GM19397 (cell line): ENCODE data around the gene MIER2.
"Not testable (repeated sequence)": the region's sequence is repeated elsewhere in the genome, so short reads cannot be mapped to it uniquely, and the experiment has no call there.

Experiments used
- ATAC-seq: cut with Tn5 transposase; IDR thresholded peaks from one replicate; pipeline ENCODE4 v1.9.1; 2021; ENCODE audit warnings: mild to moderate bottlenecking, moderate library complexity; ENCODE audit not compliant: unreplicated experiment

Gene MIER2, protein sequence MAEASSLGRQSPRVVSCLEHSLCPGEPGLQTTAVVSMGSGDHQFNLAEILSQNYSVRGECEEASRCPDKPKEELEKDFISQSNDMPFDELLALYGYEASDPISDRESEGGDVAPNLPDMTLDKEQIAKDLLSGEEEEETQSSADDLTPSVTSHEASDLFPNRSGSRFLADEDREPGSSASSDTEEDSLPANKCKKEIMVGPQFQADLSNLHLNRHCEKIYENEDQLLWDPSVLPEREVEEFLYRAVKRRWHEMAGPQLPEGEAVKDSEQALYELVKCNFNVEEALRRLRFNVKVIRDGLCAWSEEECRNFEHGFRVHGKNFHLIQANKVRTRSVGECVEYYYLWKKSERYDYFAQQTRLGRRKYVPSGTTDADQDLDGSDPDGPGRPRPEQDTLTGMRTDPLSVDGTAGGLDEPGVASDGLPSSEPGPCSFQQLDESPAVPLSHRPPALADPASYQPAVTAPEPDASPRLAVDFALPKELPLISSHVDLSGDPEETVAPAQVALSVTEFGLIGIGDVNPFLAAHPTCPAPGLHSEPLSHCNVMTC

DNA sequence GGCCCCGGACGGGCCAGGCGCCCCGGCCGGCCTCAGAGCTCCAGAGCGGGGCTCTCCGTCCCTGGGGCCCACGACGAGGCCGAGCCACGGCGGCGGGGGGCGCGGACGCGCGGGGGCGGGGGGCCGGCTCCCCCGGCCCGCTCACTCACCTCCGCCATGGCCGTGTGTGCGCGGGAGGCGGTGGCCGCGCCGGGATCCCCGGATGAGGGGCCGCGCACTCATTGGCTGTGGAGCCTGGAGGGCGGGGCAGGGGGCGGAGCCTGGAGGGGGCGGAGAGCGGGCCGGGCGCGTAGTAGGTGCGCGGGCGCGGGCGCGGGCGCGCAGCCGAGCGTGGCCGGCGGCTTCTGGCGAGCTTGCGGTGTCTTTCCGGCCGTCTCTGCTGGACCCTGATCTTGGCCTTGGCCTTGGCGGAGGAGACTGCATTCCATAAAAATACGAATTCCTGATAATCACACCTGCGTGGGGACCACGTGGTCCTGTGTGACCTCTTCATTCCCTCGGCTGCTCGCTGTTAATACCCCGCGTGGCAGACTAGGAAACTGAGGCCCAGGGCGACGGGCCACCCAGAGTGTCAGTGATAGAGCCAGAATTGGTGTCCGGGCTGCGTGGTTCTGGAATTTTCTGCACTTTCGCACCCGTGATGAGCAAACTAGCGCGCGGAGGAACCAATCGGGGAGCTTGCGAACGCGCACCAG lies at the start of gene MIER2:
Gene MIER2 (minus strand): TSS at position 172 of the 695 bp plus-strand sequence. CDS start 14 bp downstream, at position 158.
- ATAC-seq, result peak; percentile 77

DNA sequence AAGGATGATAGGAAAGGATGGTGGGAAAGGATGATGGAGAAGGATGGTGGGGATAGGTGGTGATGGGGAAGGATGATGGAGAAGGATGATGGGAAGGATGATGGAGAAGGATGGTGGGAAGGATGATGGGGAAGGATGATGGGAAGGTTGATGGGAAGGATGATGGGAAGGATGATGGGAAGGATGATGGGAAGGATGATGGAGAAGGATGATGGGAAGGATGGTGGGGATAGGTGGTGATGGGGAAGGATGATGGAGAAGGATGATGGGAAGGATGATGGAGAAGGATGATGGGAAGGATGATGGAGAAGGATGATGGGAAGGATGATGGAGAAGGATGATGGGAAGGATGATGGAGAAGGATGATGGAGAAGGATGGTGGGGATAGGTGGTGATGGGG lies 49.0 kb upstream of the MIER2 start:
- not testable (repeated sequence) for ATAC-seq

DNA sequence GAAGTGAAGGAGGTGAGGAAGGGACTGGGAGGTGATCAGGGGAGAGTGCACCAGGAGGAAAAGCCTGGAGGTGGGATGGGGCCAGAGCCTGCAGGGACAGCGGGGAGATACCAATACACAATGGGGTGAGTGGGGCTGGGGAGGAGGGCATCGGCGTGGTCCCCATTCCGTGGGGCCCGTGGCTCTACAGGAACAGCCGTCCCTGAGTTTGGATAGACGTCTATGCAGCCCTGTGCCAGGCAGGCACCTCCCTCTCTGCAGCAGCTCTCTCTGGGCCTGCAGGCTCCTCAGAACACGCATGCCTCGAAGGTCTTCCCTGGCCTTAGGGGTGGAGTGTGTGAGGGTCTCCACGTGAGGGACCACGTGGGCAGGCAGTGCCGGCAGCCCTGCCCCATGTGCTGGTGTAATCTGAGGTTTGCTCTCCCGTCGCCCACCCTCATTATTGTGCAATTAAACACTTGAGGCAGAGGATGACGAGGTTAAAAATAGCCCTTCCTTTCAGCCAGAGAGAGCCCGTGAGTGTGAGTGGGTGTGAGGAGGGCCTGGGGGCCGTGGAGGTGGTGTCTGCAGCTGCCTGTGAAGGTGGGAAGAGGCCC lies 47.9 kb upstream of the MIER2 start:
- no peak for ATAC-seq

DNA sequence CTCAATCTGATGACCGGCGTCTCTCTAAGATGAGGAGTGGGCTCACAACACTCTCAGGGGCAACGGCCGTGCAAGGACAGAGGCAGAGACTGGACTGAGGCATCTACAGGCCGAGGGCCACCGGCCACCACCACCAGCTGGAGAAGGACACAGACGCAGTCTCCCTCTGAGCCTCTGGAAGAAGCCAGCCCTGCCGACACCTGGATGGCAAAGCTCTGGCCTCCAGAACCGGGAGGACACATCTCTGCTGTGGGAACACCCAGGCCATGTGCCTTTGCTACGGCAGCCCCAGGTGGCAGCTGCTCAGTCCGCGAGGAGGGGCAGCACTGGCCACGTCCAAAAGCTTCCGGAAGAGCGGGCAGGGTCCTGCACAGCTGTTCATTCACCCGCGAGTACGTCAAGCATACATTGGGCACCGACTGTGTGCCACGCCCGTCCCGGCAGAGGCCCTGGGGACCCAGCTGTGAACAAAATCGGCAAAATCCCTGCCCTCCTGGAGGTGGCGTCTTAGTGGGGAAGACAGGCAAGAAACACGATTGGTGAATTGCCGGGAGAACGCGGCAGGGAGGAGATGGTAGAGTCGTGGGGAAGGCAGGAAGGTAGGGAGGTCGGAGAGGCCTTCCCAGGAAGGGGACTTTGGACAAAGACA lies 47.3 kb upstream of the MIER2 start:
- ATAC-seq, result no peak

DNA sequence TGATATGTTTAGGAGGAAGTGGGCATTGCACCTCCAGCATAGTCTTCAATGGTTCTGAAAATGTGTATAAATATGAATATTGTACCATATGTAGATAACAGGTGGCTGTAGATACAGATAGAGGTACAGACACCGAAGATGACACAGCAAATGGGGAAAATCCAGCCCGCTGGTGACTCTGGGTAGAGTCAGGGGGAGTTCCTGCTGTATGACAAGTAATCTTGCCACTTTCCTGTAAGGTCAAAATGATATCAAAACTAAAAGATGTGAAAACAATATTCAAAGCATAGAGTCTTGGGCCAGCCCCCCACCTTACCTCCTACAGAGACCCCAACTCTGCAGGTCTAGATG lies 46.6 kb upstream of the MIER2 start:
- ATAC-seq, result no peak

DNA sequence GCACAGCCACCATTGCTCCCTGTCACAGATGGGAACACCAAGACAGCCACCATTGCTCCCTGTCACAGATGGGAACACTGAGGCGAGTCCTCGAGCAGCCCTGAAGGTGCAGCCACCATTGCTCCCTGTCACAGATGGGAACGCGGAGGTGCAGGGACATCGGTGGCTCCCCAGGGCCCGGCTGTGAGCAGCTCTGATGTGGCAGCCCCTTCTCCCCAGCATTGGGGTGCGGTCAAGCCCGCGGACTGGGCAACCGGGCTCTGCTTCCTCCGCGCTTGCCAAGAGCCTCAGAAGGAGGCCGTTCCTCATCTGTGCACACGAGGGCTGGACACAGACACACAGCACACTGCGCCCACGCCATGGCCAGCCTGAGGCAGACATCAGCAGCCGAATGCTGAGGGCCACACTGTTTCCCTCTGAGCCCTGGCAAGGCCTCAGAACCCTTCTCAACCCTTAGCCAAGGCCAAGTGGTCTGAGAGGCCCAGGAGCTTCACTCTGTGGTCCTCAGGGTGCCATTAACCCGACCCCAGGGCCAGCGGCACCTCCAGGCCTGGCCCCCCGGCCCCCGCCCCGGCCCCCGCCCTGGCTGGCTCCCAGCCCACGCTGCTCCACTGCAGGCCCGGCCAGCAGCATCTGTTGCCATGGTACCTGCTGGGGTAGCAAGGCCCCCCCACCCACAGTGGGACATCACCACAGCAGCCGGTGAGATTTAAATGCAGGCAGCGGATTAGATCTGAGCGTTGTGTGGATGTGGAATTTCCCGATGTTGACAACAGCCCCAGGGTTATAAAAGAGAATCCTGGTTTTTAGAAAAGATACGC lies 46.0 kb upstream of the MIER2 start:
- ATAC-seq, result no peak

DNA sequence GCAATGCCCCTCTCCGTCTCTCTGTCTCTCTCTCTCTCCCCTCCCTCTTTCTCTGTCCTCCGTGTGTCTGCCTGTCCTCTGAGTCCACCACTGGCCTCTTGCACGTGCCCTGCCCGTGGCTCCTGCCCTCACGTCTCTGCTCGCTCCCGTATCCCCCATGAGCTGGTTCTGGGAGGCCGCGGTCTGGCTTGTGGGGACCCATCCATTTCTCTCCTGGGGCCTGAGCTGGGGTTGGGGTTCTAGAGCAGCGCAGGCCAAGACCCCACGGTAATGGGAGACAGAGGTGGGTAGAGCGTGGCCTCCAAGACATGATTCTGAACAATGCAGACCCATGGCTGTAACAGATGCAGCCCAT lies 45.3 kb upstream of the MIER2 start:
- ATAC-seq, result no peak

DNA sequence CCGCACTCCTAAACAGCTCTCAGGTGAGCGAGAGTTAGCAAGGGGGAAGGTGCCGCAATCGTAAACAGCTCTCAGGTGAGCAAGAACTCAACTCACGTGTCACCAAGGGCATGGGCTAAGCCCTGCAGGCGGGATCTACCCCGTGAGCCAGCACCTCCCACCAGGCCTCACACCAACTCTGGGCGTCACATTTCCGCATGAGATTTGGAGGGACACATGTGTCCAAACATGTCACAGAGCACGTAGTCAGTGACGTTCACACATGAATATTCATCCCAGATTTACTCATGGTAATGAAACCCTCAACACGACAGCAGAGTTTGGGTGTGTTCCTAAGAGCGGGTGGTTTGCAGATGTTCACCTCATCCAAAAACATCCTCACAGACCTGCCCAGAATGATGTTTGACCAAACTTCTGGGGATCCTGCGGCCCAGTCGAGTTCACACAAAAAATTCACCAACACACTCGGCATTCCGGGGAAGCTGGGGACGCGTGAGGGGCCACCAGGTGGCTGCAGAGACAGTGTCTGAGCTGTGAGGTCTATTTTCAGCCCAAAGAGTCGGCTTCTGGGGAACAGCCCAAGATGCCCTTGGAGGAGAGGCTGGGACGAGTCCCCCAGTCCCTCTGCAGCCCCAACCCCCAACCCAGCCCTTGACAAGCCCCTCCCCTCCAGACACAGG lies 44.8 kb upstream of the MIER2 start:
- no peak for ATAC-seq

DNA sequence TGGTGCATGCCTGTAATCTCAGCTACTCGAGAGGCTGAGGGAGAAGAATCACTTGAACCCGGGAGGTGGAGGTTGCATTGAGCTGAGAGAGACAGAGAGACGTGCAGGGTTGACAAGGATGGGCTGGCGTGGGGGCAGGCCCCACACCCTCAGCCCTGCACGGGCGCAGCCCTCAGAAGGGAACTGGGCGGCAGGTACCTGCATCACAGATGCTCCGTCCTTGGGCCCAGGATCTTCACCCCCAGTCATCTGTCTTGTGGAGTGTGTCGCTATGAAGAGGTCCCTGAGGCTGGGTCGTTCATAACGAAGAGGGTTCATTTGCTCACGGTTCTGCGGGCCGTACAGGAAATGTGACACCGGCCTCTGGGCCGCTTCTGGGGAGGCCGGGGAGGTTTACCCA lies 44.1 kb upstream of the MIER2 start:
- ATAC-seq, result no peak

DNA sequence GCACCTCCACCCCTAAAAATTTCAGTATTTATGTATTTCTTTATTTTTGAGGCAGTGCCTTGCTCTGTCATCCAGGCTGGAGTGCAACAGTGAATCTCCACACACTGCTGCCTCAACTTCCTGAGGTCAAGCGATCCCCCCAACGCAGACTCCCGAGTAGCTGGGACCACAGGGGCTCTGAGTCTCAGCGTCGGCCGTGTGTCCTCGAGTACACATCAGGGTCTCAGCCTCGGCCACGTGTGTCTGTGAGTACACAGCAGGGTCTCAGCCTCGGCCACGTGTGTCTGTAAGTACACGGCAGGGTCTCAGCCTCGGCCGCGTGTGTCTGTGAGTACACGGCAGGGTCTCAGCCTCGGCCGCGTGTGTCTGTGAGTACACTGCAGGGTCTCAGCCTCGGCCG lies 43.2 kb upstream of the MIER2 start:
- ATAC-seq, result no peak

DNA sequence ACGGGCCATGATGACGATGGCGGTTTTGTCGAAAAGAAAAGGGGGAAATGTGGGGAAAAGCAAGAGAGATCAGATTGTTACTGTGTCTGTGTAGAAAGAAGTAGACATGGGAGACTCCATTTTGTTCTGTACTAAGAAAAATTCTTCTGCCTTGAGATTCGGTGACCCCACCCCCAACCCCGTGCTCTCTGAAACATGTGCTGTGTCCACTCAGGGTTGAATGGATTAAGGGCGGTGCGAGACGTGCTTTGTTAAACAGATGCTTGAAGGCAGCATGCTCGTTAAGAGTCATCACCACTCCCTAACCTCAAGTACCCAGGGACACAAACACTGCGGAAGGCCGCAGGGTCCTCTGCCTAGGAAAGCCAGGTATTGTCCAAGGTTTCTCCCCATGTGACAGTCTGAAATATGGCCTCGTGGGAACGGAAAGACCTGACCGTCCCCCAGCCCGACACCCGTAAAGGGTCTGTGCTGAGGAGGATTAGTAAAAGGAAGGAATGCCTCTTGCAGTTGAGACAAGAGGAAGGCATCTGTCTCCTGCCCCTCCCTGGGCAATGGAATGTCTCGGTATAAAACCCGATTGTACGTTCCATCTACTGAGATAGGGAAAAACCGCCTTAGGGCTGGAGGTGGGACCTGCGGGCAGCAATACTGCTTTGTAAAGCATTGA lies 42.2 kb upstream of the MIER2 start:
- not testable (repeated sequence) for ATAC-seq

DNA sequence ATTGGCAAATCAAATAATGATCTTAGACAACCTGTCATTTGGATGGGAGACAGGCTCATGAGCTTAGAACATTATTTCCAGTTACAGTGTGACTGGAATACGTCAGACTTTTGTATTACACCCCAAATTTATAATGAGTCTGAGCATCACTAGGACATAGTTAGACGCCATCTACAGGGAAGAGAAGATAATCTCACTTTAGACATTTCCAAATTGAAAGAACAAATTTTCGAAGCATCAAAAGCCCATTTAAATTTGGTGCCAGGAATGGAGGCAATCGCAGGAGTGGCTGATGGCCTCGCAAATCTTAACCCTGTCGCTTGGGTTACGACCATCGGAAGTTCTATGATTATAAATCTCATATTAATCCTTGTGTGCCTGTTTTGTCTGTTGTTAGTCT lies 41.6 kb upstream of the MIER2 start:
- ATAC-seq, result not testable (repeated sequence)

DNA sequence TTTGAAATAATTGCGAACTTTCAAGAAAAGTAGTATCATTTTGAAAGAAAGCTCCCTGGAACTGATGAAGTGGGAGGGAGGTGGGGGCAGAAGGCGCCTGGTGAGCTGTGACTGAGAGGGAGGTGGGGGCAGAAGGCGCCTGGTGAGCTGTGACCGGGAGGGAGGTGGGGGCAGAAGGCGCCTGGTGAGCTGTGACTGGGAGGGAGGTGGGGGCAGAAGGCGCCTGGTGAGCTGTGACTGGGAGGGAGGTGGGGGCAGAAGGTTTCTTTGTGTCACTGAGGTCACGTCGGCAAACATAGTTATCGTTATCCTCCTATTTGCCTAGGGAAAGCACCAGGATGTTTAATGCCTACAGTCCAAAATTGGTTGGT lies 40.2 kb upstream of the MIER2 start:
- no peak for ATAC-seq

DNA sequence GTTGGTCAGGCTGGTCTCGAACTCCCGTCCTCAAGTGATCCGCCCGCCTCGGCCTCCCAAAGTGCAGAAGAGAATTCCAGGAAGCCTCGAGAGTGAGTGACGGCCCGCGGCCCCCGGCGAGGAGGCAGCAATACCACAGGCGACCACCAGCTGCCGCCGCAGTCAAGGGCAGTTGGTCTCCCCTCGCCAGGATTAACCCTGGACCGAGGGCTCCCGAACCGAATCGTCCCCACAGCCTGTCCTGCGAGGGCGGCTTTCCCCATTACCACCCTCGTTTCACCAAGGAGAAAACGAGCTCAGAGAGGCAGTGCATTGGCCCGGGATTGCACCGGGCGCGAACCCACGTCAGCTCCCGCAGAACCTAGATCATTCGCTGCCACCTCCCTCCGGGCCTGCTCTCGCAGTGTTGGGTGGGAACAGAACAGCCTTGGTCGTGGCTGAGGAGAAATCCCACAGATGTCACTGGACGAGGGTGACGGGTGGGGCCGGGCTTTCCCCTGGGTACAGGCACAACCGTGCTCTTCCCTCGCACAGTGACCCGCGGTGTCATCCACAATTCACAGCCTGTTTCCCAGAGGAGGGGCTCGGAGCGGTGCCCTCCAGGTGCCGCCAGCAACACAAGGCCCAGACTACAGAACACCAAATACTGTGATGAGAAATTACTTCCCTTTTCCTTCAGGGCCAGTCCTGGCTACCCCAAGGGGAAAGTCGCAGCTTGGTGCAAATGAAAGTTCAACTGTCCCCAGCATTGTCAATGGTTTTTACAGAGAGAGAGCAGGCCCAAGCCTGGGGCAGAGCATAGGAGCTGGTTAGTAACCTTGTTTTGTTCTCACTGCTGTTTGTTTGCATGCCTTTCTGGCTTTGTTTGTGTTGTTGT lies 39.6 kb upstream of the MIER2 start:
- no peak for ATAC-seq

DNA sequence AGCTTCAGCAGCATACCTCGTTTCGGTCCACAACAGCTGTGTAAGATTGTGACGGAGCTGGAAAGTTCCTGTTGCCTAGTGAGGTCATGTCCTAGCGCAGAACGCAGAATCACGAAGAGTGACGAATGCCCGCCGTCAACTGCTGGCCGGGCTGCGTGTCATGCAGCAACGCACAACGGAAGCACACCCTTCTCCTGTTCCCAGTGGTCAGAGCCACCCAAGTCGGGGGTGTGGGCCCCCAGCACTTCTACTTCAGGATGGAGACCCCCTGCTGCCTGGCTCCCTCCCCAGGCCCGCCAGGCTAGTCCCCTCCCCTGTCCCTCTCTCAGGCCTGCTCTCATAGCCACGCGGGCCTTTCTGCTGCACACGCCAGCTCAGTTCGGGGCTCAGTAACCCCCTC lies 38.4 kb upstream of the MIER2 start:
- no peak for ATAC-seq

DNA sequence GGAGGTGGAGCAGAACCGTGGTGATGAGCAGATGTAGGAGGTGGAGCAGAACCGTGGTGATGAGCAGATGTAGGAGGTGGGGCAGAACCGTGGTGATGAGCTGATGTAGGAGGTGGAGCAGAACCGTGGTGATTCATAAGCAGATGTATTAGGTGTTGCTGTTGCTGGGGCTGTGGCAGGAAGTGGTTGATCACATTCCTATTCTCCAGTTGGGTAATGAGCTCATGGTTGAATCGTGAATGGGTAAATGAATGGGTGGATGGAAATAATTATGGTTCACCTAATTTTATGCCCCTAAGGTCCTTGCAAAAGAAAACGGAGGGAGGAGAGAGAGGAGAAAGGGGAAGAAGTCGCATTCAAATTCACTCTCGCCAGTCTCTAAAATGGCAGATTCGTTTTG lies 38.0 kb upstream of the MIER2 start:
- not testable (repeated sequence) for ATAC-seq

DNA sequence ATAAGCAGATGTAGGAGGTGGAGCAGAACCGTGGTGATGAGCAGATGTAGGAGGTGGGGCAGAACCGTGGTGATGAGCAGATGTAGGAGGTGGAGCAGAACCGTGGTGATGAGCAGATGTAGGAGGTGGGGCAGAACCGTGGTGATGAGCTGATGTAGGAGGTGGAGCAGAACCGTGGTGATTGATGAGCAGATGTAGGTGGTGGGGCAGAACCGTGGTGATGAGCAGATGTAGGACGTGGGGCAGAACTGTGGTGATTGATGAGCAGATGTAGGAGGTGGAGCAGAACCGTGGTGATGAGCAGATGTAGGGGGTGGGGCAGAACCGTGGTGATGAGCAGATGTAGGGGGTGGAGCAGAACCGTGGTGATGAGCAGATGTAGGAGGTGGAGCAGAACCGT lies 37.3 kb upstream of the MIER2 start:
- ATAC-seq, result not testable (repeated sequence)

DNA sequence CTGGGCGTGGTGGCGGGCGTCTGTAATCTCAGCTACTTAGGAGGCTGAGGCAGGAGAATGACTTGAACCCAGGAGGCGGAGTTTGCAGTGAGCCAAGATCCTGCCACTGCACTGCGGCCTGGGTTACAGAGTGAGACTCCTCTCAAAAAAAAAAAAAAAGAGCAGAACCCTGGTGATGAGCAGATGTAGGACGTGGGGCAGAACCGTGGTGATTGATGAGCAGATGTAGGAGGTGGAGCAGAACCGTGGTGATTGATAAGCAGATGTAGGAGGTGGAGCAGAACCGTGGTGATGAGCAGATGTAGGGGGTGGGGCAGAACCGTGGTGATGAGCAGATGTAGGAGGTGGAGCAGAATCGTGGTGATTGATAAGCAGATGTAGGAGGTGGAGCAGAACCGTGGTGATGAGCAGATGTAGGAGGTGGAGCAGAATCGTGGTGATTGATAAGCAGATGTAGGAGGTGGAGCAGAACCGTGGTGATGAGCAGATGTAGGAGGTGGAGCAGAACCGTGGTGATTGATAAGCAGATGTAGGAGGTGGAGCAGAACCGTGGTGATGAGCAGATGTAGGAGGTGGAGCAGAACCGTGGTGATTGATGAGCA lies 36.1 kb upstream of the MIER2 start:
- not testable (repeated sequence) for ATAC-seq
